HK-2 (cell line): ENCODE measurements around the gene DLL1.
"Not testable (repeated sequence)": the region's sequence is repeated elsewhere in the genome, so short reads cannot be mapped to it uniquely, and the experiment has no call there.

Experiments
- DNase-seq: peaks from one replicate; pipeline ENCODE4 v3.0.0-alpha.2; 2018; ENCODE audit not compliant: unreplicated experiment

The DLL1 gene

DNA sequence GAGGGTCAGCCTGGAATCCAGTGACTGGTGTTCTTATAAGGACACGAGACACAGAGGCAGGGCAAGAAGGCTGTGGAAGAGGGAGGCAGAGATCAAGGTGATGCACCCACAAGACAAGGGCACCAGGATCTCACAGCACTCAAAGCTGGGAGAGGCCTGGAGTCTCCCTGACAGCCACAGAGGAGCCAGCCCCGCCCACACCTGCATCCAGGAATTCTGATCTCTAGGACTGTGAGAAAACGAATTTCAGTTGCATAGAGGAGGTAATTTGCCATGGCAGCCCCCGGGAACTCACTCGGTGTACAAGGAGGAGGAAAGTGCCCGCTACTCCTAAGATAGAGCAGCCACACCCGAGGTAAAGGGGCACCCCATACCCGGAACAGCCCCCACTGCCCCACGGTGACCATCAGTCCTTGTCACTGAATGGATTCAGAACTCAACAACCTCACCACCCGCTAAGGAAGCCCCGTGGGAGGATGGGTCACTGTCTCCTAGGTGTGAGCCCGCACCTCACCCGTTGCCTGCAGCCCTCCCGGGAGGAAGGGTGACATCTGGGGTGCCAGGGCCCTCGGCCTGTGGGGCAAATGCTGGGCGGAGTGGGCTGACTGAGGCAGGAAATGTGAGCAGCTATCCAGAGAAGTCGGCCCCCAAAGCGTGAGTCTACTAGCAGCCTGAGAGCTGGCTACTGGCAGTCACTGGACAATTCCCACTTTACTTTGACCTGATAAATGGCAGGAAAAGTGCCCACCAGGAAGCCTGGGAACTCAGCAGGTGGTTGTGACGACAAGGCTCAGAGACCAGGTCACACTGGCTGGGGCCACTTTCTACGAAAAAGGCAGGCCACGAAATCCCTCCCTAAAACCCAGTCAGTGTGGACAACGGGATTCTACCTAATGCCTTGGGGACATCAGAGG lies 22.4 kb downstream of the DLL1 start:
- DNase-seq, result no peak

DNA sequence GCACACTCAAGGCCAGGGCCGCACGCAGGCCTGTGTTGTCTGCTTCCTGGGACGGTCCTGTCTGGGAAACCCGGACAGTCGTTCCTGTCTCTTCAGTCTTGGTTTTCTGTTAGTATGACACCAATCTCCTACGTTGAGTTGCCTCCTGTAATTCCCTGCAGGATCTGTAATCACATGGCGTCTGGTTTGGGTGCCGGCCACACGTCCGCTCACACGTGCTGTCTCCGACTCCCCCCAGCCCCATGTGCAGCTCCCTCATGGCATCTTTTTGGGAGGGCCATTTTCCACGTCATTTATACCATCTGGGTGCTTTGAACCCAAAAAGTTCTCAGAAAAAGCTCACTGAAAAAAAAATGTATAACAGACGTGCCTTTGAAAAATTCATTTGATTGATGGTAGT lies 23.2 kb downstream of the DLL1 start:
- no peak for DNase-seq

DNA sequence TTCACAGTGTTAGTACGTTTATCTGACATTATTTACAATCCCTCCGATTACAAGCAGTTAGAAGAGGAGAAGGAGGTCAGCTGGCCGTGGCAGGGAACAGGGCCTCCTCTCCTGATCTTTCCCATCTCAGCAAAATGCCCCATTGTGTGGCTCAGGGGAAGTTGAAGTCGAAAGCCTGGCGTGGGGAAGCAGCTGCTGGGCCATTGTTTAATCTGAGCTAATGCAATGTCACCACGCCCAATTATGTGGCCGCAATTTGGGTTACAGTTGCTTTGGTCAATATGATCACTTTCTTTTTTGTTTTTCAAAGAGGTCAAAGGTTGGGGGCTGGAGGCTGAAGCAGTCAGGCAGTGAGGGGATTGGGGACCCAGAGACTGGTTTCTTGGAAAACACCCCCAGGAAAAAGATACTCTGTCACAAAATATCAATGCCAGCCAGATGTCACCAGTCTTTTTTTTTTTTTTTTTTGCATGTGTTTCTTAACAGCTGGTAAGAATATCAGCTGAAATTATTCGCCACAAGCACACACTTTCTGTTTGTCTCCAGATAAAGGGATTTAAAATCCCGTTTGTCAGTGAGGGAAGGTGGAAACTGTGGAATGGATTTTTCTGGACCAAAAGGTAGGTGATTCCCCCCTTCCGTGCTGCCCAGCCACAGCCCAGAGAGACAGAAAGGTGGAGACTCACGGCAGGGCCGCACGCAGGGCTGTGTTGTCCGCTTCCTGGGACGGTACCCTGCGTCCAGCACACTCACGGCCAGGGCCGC lies 24.6 kb downstream of the DLL1 start:
- no peak for DNase-seq

DNA sequence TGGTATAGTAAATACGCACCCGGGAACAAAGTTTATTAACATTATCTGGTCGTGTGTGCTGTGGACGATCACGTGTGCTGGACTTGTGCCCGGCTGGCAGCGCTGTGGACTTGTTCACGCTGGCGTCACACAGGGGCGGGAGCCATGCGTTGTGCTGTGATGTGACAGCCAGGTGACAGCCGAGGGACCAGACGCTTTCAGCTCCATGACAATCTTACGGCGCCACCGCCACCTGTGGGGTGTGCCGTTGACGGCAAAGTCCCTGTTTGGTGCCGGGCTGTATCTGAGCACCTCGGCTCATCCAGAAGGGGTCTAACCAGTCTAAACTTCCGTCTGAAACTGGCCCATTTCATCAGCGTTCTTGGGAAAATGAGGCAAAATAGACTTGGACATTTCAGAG lies 25.2 kb downstream of the DLL1 start:
- DNase-seq, result no peak

DNA sequence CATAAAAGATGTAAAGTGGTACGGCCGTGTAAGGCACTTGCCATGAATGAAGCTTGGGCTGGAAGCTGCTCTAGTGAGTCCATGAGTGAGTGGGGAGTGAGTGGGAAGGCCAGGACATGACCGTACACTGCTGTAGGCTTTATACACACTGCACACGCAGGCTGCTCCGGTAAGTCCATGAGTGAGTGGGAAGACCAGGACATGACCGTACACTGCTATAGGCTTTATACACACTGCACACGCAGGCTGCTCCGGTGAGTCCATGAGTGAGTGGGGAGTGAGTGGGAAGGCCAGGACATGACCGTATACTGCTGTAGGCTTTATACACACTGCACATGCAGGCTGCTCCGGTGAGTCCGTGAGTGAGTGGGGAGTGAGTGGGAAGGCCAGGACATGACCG lies 26.2 kb downstream of the DLL1 start:
- not testable (repeated sequence) for DNase-seq

DNA sequence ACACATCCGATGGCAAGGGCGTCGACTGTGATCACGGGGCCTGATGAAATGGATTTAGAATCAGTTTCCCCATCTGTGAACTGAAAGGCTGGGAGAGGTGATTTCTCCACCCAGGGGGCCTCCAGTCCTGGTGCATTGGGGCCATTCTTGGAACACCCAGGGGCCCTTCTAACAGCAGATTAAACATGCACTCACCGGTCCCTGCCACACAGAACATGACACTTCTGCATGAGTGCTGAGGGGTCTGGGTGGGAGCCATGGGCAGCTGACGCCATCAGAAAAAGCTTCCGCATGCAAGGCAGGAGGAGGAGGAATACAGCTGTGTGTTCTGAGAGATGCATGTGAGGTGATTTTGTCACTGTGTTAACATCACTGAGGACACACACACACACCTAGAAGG lies 26.8 kb downstream of the DLL1 start:
- DNase-seq, result no peak

DNA sequence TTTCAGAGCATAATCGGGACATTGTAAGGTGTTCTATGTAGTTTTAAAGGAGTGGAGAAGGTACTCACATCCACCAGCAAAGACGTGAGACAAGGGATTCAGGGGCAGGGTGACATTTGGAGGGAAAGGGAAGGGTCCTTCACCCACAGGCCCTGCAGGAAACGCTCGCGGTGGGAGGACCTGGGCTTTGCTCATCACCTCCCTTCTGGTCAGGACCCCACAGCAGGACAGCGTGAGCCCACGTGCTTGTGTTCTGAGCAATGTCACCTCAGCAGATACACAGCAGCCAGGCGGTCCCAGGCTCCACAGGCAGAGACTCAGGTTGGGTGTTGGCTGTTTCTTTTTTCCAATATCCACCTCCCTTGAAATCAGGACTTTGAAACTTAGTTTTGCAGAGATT lies 27.5 kb downstream of the DLL1 start:
- no peak for DNase-seq

DNA sequence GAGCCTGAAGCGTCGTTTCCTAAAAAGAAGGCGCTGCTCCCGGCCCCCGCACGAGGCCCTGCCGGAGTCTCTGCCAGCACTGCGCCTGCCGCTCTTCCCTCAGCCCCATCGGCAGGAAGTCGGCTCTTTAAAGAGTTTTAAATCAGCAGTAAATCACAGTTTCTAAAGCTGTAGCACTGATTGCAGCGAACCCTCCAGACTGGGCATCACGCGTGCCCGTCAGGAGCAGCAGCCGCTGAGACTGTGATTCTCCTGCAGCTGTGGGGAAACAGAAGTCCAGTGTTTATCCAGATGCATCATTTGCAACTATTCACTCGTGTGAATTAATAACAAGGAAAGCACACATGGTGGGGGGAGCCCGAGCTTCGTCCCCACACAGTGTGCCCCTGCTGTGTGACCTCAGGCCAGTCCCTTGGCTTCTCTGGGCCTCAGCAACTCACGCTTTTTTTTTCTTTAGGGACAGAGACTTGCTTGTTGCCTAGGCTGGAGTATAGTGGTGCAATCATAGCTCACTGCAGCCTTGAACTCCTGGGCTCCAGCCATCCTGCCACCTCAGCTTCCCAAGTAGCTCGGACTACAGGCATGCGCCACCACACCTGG lies 28.3 kb downstream of the DLL1 start:
- no peak for DNase-seq

DNA sequence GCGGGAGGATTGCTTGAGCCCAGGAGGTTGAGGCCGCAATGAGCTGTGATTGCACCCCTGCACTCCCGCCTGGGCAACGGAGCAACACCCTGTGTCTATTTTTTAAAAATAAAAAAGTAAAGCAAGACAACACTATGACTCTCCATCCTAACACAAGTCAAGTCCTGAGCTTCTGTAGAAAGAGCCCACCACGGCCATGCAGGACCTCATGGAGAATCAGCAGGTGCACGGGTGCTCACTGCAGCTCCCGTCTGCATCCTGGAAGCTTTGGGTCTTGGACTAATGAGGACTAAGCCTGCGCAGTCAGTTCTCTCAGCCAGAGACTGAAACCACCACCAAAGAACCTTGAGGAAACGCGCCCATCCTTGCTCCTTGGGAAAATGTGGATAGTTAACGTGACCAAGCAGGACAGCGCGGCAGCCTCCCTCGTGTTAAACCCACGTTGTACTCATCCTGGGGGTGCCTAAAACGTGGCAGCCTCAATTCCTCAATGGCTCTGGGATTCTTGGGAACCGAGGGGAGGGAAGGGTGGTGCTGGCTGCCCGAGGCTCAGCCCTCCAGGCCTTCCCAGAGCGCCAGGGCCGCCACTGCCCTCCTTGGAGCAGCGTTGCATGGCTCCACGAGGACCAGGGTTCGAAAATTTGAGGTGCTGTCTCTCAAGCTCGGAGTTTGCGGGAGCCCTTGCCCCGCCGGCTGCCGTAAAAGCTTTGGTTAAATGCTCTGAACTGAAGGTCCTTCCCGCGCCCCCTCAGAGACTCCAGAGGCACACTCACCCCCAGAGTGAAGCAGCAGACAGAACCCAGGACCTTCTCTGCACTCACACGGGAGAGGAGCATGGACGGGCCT lies 29.0 kb downstream of the DLL1 start:
- no peak for DNase-seq

DNA sequence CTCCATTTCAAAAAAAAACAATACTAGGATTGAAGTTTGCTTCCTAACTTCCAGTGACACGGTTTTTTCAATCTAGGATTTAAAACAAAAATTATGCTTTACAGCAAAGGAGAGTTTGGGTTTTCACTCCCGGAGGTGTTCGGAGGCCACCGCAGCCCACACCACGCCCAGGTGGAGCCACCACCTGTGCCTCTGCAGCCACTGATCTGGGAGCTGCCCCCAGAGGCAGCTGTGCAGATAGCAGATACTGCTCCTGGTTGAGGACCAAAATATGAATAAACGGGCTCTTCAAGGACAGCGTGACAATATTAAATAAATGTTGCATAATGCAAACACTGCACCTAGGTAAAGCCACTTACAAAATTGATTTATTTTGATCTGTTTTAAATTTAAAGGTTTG lies 30.2 kb downstream of the DLL1 start:
- no peak for DNase-seq

DNA sequence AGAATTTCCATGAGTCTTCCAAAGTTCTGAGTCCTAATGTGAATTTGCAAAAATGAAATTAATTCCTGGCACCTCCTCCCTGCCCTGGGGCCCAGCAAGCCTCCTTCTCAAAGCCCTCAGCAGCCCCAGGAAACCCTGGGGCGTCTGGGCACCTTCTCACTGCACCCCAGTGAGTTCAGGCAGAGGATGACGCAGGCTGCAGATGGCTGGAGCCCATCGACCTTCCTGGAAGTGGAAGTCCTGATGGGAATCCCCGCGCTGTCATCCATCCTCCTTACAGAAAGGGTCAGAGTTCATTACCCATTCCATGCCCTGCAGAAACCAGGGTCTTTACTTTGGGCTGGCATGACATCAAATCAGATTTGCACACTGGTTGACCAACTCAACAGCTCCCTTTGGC lies 31.6 kb downstream of the DLL1 start:
- no peak for DNase-seq

DNA sequence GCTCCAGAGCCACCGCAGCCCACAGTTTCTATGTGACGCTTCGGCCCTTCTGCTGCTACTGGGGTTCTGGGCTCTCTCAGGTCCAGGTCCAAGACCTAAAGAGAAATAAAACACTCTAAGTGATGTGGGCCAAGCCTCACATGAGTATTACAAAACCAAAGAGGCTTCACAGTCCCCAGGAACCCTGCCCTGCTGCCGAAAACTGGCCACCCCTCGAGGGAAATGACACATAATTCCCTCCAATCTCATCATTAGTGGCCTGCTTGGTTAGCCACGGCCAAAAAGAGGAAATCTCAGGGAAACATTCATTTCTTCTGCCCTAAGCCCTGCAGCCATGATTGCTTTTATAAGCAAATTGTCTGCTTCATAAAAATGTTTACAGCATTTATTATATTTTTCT lies 32.5 kb downstream of the DLL1 start:
- DNase-seq, result no peak

DNA sequence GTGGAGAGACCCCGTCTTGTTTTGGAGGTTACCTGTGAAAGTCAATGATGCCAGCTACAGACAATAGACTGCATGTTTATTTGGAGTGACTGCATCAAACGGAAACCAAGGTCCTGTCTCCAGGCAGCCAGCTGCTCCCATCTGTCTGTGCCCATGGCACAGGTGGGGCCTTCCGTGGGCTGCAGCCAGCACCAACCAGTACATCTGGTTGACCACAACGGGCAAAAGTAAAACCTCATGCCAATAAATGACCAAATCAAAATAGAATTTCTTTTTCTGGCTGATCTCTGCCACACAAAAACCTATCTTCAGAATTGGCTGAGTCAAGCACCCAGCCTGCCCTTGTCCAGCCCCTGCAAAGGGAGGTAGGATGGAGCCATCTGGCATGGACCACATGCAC lies 33.5 kb downstream of the DLL1 start:
- no peak for DNase-seq

DNA sequence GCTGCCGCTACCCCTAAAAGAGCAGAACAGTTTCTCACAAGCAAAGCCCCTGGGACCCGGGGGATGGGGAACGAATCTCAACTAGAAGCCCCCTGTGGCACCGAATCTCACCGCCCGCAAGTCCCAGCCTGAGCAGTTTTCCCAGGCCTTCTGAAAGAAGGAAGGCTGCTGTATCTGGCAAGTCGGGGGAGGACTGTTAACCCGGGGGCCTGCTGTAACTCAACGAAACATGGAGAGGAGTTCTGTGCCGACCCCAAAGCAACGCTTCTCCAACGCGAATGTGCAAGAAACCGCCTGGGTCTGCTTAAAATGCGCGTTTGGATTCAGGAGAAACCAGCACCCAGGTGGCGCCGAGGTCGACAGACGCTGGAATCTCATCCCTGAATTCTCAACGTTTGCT lies 34.2 kb downstream of the DLL1 start:
- DNase-seq, result no peak

DNA sequence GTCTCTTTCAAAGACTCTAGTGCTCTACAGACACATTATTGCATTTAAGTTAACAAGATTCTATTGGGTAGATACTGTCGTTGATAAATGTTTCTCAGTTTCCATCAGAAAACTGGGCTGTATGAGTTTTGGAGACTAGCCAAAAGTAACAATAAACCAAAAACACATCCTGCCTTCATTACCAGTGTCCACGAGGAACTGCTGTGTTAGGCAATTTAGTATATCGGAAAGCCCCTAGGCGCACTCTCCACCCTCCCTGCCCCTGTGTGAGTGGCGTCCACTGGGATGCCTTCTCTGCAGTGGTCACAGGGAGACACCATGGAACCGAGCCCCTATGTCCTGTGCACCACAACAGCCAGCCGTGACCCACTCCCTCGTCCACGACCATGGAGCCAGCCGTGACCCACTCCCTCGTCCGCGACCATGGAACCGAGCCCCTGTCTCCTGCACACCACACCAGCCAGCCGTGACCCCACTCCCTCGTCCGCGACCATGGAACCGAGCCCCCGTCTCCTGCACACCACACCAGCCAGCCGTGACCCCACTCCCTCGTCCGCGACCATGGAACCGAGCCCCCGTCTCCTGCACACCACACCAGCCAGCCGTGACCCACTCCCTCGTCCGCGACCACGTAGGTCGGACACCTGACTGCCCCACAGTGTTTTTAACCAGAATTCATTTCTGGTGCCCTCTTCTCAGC lies 35.3 kb downstream of the DLL1 start:
- no peak for DNase-seq

DNA sequence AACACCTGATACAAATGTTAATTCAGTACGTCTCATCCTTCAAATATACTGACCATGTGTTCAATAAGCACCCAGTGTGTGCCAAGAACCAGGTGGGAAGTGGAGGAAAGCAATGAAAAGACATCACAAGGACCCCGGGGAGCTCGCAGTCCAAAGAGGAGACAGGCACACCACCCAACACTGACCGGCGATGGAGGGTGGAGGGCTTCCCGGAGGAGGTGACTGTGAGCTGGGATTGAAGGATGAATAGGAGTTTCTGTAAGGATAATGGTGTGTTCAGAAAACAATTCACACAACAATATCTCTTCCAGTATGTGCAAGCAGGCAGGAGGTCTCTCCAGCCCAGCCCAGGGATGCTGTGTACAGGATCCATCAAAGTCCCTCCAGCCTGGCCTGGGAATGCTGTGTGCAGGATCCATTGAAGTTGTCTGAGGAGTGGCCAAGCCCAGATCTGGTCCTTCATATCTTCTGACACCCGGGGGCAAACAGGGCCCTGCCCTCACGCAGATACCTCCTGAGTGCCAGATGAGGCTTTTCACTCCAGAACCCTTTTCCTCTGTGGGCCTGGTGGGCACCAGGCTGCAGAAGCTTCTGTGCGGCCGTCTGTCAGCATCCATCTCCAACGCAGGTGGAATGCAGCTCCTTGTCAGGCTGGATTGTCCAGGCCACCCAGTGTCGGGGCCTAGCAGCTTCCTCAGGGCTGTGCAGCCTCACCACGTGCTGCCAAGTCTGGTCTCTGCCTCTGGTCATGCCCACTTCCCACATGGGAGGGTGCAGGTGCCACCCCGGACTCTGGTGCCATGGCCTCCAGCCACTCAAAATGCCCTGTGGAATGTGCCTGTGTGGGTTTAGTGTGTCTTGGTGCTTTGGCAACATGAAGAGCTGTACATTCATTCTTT lies 36.3 kb downstream of the DLL1 start:
- DNase-seq, result no peak

DNA sequence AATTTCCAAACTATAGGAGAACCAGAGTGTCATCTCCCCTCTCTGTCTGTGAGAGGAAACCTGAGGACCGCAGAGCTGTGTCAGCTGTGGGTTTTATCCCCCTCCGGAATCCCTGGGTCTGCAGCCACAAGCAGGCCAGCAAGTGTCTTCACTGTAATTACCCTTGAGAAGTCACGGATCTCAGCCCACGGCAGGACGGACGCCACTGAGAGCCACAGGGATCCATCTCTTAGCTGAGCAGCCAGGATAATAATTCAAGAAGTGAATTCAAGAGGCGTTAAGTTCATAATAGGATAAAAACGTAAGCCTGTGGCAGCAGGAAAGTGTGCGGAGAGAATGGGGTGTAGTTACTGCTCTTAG lies 37.0 kb downstream of the DLL1 start:
- DNase-seq, result no peak

DNA sequence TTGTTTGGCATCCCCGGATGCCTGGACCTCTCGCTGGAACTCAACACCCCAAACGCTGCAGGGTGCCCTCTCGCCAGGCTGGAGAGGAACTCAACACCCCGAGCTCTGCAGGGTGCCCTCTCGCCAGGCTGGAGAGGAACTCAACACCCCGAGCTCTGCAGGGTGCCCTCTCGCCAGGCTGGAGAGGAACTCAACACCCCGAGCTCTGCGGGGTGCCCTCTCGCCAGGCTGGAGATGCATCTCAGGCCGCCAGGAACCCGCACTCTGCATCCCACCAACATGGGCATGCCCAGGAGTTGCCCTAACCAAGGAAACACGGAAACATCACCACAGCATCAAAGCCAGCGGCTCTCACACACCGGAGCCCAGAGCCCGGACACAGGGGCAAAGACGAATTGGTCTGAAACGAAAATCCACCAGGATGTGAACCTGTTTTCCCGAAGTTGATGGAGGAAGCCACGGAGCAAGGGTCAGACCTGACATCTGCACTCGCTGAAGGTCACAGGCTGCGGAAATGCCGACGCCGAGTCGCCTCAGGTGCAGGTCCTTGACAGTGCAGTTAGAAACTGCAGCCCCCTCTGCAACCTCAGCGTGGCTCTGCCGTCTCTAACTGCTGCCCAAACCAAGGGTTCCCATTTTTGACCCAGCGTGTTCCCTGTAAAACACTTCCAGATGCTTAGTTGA lies 37.5 kb downstream of the DLL1 start:
- DNase-seq, result no peak

DNA sequence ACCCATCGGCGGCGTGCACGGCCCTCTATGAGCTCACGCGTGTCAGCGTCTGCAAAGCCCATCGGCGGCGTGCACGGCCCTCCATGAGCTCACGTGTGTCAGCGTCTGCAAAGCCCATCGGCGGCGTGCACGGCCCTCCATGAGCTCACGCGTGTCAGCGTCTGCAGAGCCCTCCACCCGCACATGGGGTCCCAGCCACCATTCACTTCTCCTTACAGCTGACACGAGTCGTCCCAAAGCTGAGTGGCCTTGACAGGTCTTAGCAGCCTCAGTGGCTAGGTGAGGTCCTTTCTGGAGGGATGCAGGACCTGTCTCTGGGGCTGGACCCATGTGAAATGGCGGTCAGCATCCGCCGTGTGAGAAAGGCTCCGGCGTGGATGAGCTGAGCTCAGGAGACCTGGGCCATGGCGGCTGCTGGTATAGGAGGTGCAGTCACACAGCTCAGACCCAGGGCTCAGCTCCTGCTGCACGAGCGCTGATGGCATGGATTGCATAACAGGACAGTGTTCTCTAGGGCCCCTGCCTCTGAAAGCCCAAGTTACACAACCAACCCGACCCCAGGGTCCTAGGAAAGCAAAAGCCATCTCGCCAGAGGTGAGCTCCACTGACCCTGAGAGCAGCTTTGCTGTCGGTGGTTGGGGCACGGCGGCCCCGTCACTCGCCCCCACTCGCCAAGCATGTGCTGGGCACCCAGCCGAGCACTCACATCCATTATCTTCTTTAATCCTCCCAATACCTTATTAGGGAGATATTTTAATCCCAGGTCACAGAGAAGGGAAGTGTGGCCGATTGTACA lies 38.9 kb downstream of the DLL1 start:
- no peak for DNase-seq
